Endothelial cell of umbilical vein (primary cell): ENCODE data around the gene SSR4. TPM values are rescaled to one million over a fixed set of nuclear protein-coding genes. Genes with fewer than 3 reads are reported as not detected.

Experiments
- BruUV-seq: library from RNA; stranded (reverse); fragments of 400-500 nt; replicated peaks from 2 replicates; lab custom pipeline; 2021; lab: Mats Ljungman, UMichigan
- CTCF ChIA-PET: fragments of 300-600, 350-600 bp; sonication (Branson Sonifier 250); formaldehyde crosslinking; loops from one replicate; lab custom pipeline; 2021; ENCODE audit warnings: antibody characterized with exemption, inconsistent platforms; lab: Charles Lee
- POLR2A ChIA-PET: fragments of 300-600, 350-600 bp; sonication (Branson Sonifier 250); formaldehyde crosslinking; loops from one replicate; lab custom pipeline; 2021; ENCODE audit warnings: antibody characterized with exemption, inconsistent platforms; lab: Charles Lee
- DNase-seq: peaks from one replicate; pipeline ENCODE4 v3.0.0-alpha.2; 2011; ENCODE audit warnings: low read depth, low spot score
- FAIRE-seq: peaks from 2 replicates; lab custom pipeline; 2011; peaks lifted over from hg19 to GRCh38; lab: Jason Lieb, UNC
- H2AFZ ChIP-seq: 2 replicates; pipeline ENCODE4 v1.6.0; 2012; ENCODE audit warnings: low read depth, low read length, control low read depth, inconsistent platforms
- H3K27ac ChIP-seq: 2 replicates; pipeline ENCODE4 v1.5.1; 2011; ENCODE audit warnings: low read depth, mild to moderate bottlenecking, control low read depth, low read length, moderate library complexity; ENCODE audit not compliant: insufficient read depth
- H3K27me3 ChIP-seq, 2 experiments: 2 replicates each; pipeline versions ENCODE4 v1.6.0 to v1.6.1; 2011; ENCODE audit warnings: low read length in 2 of 2, mixed read lengths in 1 of 2; ENCODE audit not compliant: control insufficient read depth in 2 of 2, insufficient read depth in 2 of 2
- H3K36me3 ChIP-seq, 2 experiments: 2 replicates in 1 of 2; 3 replicates in 1 of 2; pipeline ENCODE4 v1.5.1; 2011; ENCODE audit warnings: low read length in 2 of 2, mild to moderate bottlenecking in 1 of 2, moderate library complexity in 1 of 2; ENCODE audit not compliant: control insufficient read depth in 2 of 2, insufficient read depth in 2 of 2; ENCODE audit errors: extremely low read depth in 1 of 2
- H3K4me1 ChIP-seq: 3 replicates; pipeline ENCODE4 v1.5.1; 2011; ENCODE audit warnings: mild to moderate bottlenecking, low read length; ENCODE audit not compliant: control insufficient read depth, insufficient read depth; ENCODE audit errors: extremely low read depth
- H3K4me2 ChIP-seq: 2 replicates; pipeline ENCODE4 v1.6.1; 2011; ENCODE audit warnings: low read length, control low read depth, mixed read lengths; ENCODE audit not compliant: insufficient read depth
- H3K4me3 ChIP-seq, 3 experiments: fragments of 200-600 bp in 1 of 3; sonication (generic), shearing (Covaris generic) in 1 of 3; replicated peaks in 1 of 3; 2 replicates each; pipeline ENCODE4 v1.5.1; 2011 to 2016; ENCODE audit warnings: control low read depth in 3 of 3, low read length in 3 of 3, mild to moderate bottlenecking in 2 of 3, inconsistent platforms in 1 of 3, low read depth in 1 of 3, moderate library complexity in 1 of 3; ENCODE audit not compliant: insufficient read depth in 1 of 3
- H3K79me2 ChIP-seq: 2 replicates; pipeline ENCODE4 v1.6.0; 2012; ENCODE audit warnings: low read length, inconsistent platforms; ENCODE audit not compliant: control insufficient read depth, insufficient read depth
- H3K9ac ChIP-seq: replicated peaks from 2 replicates; pipeline ENCODE3; 2011; ENCODE audit warnings: low read length, control low read depth; ENCODE audit not compliant: insufficient read depth; ENCODE audit errors: extremely low read depth
- H3K9me1 ChIP-seq: replicated peaks from 3 replicates; pipeline ENCODE4 v1.6.0; 2011; ENCODE audit warnings: mild to moderate bottlenecking, low read length; ENCODE audit not compliant: control insufficient read depth, insufficient read depth; ENCODE audit errors: extremely low read depth
- H3K9me3 ChIP-seq: replicated peaks from 2 replicates; pipeline ENCODE4 v1.5.1; 2012; ENCODE audit warnings: low read length, inconsistent platforms; ENCODE audit not compliant: control insufficient read depth, insufficient read depth
- H4K20me1 ChIP-seq: replicated peaks from 2 replicates; pipeline ENCODE3; 2011; ENCODE audit warnings: mild to moderate bottlenecking, low read length; ENCODE audit not compliant: control insufficient read depth, insufficient read depth; ENCODE audit errors: extremely low read depth
- POLR2A ChIP-seq: IDR thresholded peaks from 2 replicates; pipeline ENCODE4 v1.6.1; 2012; ENCODE audit warnings: low read depth, mild to moderate bottlenecking, control low read depth, low read length
- dilution Hi-C: fragments of 300-500 bp; cut with MboI; formaldehyde crosslinking; loops from one replicate; pipeline ENCODE4 v1.15.0; 2019; ENCODE audit warnings: low sequenced_read_pairs; ENCODE audit not compliant: extremely low pct_ligation_motif_present
- intact Hi-C: fragments of 100-400 bp; cut with micrococcal nuclease; formaldehyde crosslinking; loops from one replicate; pipeline ENCODE4 v1.10.0; 2022
- polyA plus RNA-seq, 4 experiments: library from polyadenylated mRNA; depleted of rRNA in 3 of 4; stranded (reverse) in 3 of 4; unstranded in 1 of 4; fragments of >200 nt; gene quantifications; 2 replicates each; pipeline versions ENCODE4 v1.2.1 to v1.2.3, GENCODE V29; 2011 to 2012; ENCODE audit warnings: missing spikeins in 1 of 4
- total RNA-seq: library from RNA; stranded (reverse); gene quantifications from 2 replicates; pipeline ENCODE4 v1.2.3, GENCODE V29; 2021
- TF ChIP-seq, protein P1 (sequence below), 2 donors: IDR thresholded peaks; 1 replicate in 1 of 2; 2 replicates in 1 of 2; pipeline ENCODE4 v1.5.1; 2011; ENCODE audit warnings: low read length in 2 of 2, mild to moderate bottlenecking in 2 of 2, moderate library complexity in 2 of 2, control low read depth in 1 of 2, inconsistent platforms in 1 of 2, low read depth in 1 of 2; ENCODE audit not compliant: insufficient read depth in 1 of 2; ENCODE audit errors: extremely low read depth in 1 of 2
- TF ChIP-seq, protein P2 (sequence below): IDR thresholded peaks from 2 replicates; pipeline ENCODE4 v1.6.1; 2011; ENCODE audit not compliant: insufficient read depth, insufficient read length

Gene SSR4
- total and polyA plus RNA-seq, 2 donors (not counting 3 experiments of a cell fraction or from before 2014, with no cell fraction given), result 235 to 732 TPM

DNA sequence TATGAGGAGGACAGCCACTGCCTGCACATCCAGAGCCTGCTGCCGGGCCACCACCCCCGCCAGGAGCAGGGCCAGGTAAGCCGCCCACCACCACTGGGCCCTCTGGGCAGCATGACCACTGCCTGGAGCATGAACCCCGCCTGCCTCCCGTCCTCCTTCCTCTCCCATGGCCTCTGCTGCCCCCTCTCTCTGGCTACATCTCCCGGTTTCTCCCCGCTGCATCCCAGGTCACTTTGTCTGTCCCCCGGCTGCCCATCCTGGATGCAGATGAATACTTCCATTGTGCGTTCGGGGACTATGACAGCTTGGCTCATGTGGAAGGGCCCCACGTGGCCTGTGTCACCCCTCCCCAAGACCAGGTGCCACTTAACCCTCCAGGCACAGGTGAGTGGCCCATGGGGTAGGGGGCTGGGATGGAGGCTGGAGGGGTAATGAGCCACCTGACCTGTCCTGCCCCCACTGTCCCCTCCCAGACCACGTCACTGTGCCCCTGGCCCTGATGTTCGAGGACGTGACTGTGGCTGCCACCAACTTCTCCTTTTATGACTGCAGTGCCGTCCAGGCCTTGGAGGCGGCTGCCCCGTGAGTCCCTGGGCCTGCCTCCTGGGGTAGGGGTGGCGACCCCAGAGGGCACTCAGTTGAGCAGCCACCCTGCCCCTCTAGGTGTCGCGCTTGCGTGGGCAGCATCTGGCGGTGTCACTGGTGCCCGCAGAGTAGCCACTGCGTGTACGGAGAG lies 24.4 kb upstream of the SSR4 start:
- DNase-seq, result no peak
- no peak for TF ChIP-seq POLR2A
- TF ChIP-seq, protein P1, sequence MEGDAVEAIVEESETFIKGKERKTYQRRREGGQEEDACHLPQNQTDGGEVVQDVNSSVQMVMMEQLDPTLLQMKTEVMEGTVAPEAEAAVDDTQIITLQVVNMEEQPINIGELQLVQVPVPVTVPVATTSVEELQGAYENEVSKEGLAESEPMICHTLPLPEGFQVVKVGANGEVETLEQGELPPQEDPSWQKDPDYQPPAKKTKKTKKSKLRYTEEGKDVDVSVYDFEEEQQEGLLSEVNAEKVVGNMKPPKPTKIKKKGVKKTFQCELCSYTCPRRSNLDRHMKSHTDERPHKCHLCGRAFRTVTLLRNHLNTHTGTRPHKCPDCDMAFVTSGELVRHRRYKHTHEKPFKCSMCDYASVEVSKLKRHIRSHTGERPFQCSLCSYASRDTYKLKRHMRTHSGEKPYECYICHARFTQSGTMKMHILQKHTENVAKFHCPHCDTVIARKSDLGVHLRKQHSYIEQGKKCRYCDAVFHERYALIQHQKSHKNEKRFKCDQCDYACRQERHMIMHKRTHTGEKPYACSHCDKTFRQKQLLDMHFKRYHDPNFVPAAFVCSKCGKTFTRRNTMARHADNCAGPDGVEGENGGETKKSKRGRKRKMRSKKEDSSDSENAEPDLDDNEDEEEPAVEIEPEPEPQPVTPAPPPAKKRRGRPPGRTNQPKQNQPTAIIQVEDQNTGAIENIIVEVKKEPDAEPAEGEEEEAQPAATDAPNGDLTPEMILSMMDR (IDR thresholded peaks at IDR 0.05; ENCODE audit: extremely low read depth in 1 of 2, insufficient read depth in 1 of 2, low read depth in 1 of 2, low read length in 2 of 2), result no peak
- TF ChIP-seq, protein P2, sequence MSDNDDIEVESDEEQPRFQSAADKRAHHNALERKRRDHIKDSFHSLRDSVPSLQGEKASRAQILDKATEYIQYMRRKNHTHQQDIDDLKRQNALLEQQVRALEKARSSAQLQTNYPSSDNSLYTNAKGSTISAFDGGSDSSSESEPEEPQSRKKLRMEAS, result no peak
- Histone ChIP-seq H3K27ac (no peak overlapping the region), H3K4me1 (peaks cover 12% of the 10 kb centered on the region), H2AFZ (no peak overlapping the region), H3K9me1 (no peaks in the 10 kb centered on the region), H3K9me3 (no peaks in the 10 kb centered on the region), H3K4me3 (no peak overlapping the region), H4K20me1 (no peaks in the 10 kb centered on the region), H3K9ac (no peak overlapping the region), H3K27me3 (no peaks in the 10 kb centered on the region), H3K36me3 (peaks cover 0 to 17% of the 10 kb centered on the region in 2 experiments), H3K79me2 (no peaks in the 10 kb centered on the region), H3K4me2 (no peak overlapping the region)
- intact Hi-C loops, result loop anchor here (10.0 kb wide), 1 partner anchor 275 kb away; no protein-coding TSS in a partner anchor
- dilution Hi-C loops, result no loop called here
- ChIA-PET POLR2A (no interaction called here), CTCF (no interaction called here)
- no peak for FAIRE-seq
- BruUV-seq, result no TSS peak
